ENCODE data around the gene FBXL7. TPM values are rescaled to one million over a fixed set of nuclear protein-coding genes. Genes with fewer than 3 reads are reported as not detected.
A peak's percentile ranks its signal among the peaks of the same experiment; 100 is the strongest.

FBXL7 gene
- total RNA-seq, 1 experiment from 2014 or later = not detected

DNA sequence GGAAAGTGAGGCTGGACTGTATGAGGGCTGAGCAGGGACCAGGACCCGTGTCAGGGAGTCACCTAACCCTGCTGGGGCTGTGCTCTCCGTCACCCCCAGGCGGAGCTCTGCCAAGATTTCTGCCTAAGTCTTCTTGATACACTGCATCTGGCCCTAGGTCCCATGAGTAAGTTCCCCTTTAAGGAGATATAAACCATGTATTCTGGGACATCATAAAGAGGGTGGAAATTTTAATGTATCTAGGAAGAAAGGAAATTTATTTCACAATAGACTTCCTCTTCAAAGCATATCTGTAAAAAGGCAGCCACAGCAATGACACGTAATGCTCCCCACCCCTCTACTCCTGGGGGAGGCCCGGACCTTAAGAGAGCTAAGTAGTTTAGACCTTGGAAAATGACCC, 183.4 kb downstream of the FBXL7 start:
- CTCF ChIA-PET = interaction anchor here (0.6 kb wide), 1 partner anchor 1133 kb away, joined by 4 read pairs; no protein-coding TSS in a partner anchor
- DNase-seq (ENCODE audit: unreplicated experiment) = peak; percentile 27
- Mint-ChIP-seq H3K36me3 (ENCODE audit: insufficient read depth, unreplicated experiment) (no peaks in the 10 kb centered on the region), H3K27me3 (ENCODE audit: insufficient read depth, unreplicated experiment) (no peaks in the 10 kb centered on the region), H3K4me3 (ENCODE audit: unreplicated experiment) (no peak overlapping the region), H3K4me1 (ENCODE audit: insufficient read depth, unreplicated experiment) (no peaks in the 10 kb centered on the region), H3K27ac (ENCODE audit: low read depth, unreplicated experiment) (no peak overlapping the region), H3K9me3 (ENCODE audit: unreplicated experiment) (no peaks in the 10 kb centered on the region)
- intact Hi-C loops (cut with micrococcal nuclease) = no loop called here
- BruUV-seq (replicated peaks) = no TSS peak
- TF ChIP-seq CTCF (IDR thresholded peaks at IDR 0.05; ENCODE audit: unreplicated experiment) = peak; percentile 6
- POLR2A ChIA-PET = no interaction called here

DNA sequence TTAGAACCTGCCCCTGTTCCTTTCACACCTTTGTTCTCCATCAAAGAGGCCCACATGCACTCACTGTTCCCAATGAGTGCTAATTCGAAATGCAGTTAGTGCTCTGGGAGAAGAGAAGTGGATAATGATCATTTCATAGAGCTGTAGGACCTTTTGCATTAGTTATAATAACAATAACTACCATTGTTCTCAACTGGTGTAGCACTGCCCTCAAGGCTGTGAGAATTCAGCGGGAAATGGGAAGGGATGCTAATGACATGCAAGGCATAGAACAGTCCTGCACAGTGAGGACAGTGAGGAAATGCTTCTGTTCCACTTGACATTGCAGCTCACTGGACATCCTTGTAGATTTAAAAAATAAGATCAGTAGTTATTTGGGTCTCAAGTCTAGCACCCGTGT, 187.4 kb downstream of the FBXL7 start:
- BruUV-seq (replicated peaks) = no TSS peak
- ChIA-PET POLR2A (no interaction called here), CTCF (no interaction called here)
- no peak overlapping the region for H3K27ac Mint-ChIP-seq (ENCODE audit: low read depth, unreplicated experiment)
- H3K36me3 Mint-ChIP-seq (ENCODE audit: insufficient read depth, unreplicated experiment) = no peaks in the 10 kb centered on the region
- H3K9me3 Mint-ChIP-seq (ENCODE audit: unreplicated experiment) = no peaks in the 10 kb centered on the region
- no peaks in the 10 kb centered on the region for H3K27me3 Mint-ChIP-seq (ENCODE audit: insufficient read depth, unreplicated experiment)
- intact Hi-C loops (cut with micrococcal nuclease) = no loop called here
- no peak overlapping the region for H3K4me3 Mint-ChIP-seq (ENCODE audit: unreplicated experiment)
- TF ChIP-seq CTCF (IDR thresholded peaks at IDR 0.05; ENCODE audit: unreplicated experiment) = no peak
- H3K4me1 Mint-ChIP-seq (ENCODE audit: insufficient read depth, unreplicated experiment) = no peaks in the 10 kb centered on the region
- DNase-seq (ENCODE audit: unreplicated experiment) = no peak

DNA sequence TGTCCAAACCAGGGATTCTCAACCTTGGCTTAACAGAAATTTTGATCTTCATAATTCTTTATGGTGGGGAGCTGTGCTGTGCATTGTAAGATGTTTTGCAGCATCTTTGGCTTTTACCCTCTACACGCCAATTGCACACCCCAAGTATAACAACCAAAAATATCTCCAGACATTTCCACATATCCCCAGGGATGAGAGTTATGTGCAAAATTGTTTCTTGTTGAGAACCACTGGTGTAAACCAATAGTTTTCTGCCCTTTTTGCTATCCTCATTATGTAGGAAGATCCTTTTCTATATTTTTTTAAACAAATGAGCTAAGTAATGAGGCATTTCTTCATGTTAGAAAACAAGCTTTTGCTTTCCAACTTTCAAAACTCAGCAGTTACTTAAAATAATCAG, 189.9 kb downstream of the FBXL7 start:
- DNase-seq (ENCODE audit: unreplicated experiment) = no peak
- no peak for TF ChIP-seq CTCF (IDR thresholded peaks at IDR 0.05; ENCODE audit: unreplicated experiment)
- Mint-ChIP-seq H3K4me1 (ENCODE audit: insufficient read depth, unreplicated experiment) (no peaks in the 10 kb centered on the region), H3K36me3 (ENCODE audit: insufficient read depth, unreplicated experiment) (no peaks in the 10 kb centered on the region), H3K9me3 (ENCODE audit: unreplicated experiment) (no peaks in the 10 kb centered on the region), H3K4me3 (ENCODE audit: unreplicated experiment) (no peak overlapping the region), H3K27ac (ENCODE audit: low read depth, unreplicated experiment) (no peak overlapping the region), H3K27me3 (ENCODE audit: insufficient read depth, unreplicated experiment) (no peaks in the 10 kb centered on the region)
- intact Hi-C loops (cut with micrococcal nuclease) = no loop called here
- BruUV-seq (replicated peaks) = no TSS peak
- POLR2A ChIA-PET = no interaction called here
- CTCF ChIA-PET = no interaction called here

DNA sequence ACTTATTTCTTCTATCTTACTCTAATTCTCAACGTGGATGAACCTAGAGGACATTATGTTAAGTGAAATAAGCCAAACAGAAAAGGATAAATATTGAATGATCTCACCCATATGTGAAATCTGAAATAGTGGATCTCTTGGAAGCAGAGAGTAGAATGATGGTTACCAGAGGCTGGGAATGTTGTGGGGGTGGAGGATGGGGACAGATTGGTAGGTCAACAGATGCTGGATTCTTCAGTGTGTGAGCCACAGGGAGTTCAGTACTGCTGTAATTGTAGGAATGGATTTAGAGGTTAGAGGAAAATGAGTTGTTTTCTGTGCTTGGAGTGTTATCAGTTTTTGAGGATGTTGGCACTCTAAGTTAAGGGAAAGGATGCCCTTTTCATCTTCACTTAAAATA, 190.6 kb downstream of the FBXL7 start:
- Mint-ChIP-seq H3K27ac (ENCODE audit: low read depth, unreplicated experiment) (no peak overlapping the region), H3K36me3 (ENCODE audit: insufficient read depth, unreplicated experiment) (no peaks in the 10 kb centered on the region), H3K9me3 (ENCODE audit: unreplicated experiment) (no peaks in the 10 kb centered on the region), H3K27me3 (ENCODE audit: insufficient read depth, unreplicated experiment) (no peaks in the 10 kb centered on the region), H3K4me3 (ENCODE audit: unreplicated experiment) (no peak overlapping the region), H3K4me1 (ENCODE audit: insufficient read depth, unreplicated experiment) (no peaks in the 10 kb centered on the region)
- ChIA-PET CTCF (no interaction called here), POLR2A (interaction anchor here (0.6 kb wide), 1 partner anchor 47 kb away, joined by 3 read pairs; no protein-coding TSS in a partner anchor)
- no peak for TF ChIP-seq CTCF (IDR thresholded peaks at IDR 0.05; ENCODE audit: unreplicated experiment)
- DNase-seq (ENCODE audit: unreplicated experiment) = no peak
- no TSS peak for BruUV-seq (replicated peaks)
- intact Hi-C loops (cut with micrococcal nuclease) = no loop called here
